Lung (tissue), 12 donors: Measurements from ENCODE around the gene ERCC2. TPM values are rescaled to one million over a fixed set of nuclear protein-coding genes. Genes with fewer than 3 reads are reported as not detected.

Experiments
- ATAC-seq: fragments of 200-7000 bp; cut with Tn5 transposase; one replicate; pipeline ENCODE4 v1.9.1; 2020; ENCODE audit warnings: moderate number of reproducible peaks; ENCODE audit not compliant: insufficient read depth, low FRiP score
- DNase-seq, 3 donors: peaks; one replicate each; pipeline ENCODE4 v3.0.0-alpha.2; 2013 to 2017
- H3K27ac ChIP-seq, 2 donors: one replicate each; pipeline ENCODE4 v1.5.1; 2013; ENCODE audit warnings: mild to moderate bottlenecking in 2 of 2, moderate library complexity in 2 of 2, control low read depth in 1 of 2, inconsistent platforms in 1 of 2, low read depth in 1 of 2, low read length in 1 of 2
- H3K27me3 ChIP-seq, 3 donors: one replicate each; pipeline ENCODE4 v1.5.1; 2013; ENCODE audit warnings: low read length in 2 of 3; ENCODE audit not compliant: control insufficient read depth in 3 of 3, insufficient read depth in 3 of 3
- H3K36me3 ChIP-seq, 4 donors: one replicate each; pipeline ENCODE4 v1.5.1; 2013; ENCODE audit warnings: low read length in 4 of 4, mild to moderate bottlenecking in 1 of 4, moderate library complexity in 1 of 4; ENCODE audit not compliant: control insufficient read depth in 4 of 4, insufficient read depth in 4 of 4
- H3K4me1 ChIP-seq, 5 donors: one replicate each; pipeline ENCODE4 v1.5.1; 2013; ENCODE audit warnings: low read length in 5 of 5, mild to moderate bottlenecking in 2 of 5, moderate library complexity in 1 of 5; ENCODE audit not compliant: control insufficient read depth in 5 of 5, insufficient read depth in 5 of 5
- H3K4me3 ChIP-seq: one replicate; pipeline ENCODE4 v1.5.1; 2013; ENCODE audit warnings: mild to moderate bottlenecking, control low read depth, moderate library complexity
- H3K9ac ChIP-seq, 2 donors: one replicate each; pipeline ENCODE4 v1.5.1; 2013; ENCODE audit warnings: low read length in 2 of 2, control low read depth in 1 of 2; ENCODE audit not compliant: insufficient read depth in 1 of 2
- H3K9me3 ChIP-seq, 4 donors: one replicate each; pipeline ENCODE4 v1.5.1; 2013; ENCODE audit warnings: low read length in 3 of 4, mild to moderate bottlenecking in 1 of 4, moderate library complexity in 1 of 4; ENCODE audit not compliant: control insufficient read depth in 4 of 4, insufficient read depth in 3 of 4
- CTCF ChIP-seq: IDR thresholded peaks from 2 replicates; pipeline ENCODE4 v1.5.1; 2012; ENCODE audit warnings: mild to moderate bottlenecking; ENCODE audit errors: control extremely low read depth, extremely low read depth
- WGBS, 2 donors: extraction: QIAGEN DNeasy Blood & Tissue Kit; methylation state at CpG; one replicate each; pipeline ENCODE4 v1.1.7; 2013; 5-methylcytosine and 5-hydroxymethylcytosine counted together
- polyA plus RNA-seq, 2 donors: library from polyadenylated mRNA; stranded (reverse); fragments of 200-250 nt; gene quantifications; one replicate each; pipeline ENCODE4 v1.2.1, GENCODE V29; 2013
- total RNA-seq, 2 donors: library from RNA; depleted of rRNA in 1 of 2; stranded (reverse); fragments of >200 nt in 1 of 2; gene quantifications; one replicate each; pipeline ENCODE4 v1.2.1, GENCODE V29; 2014 to 2021
- donor health status: control.
- donor health status: control.
- donor health status: Bipolar disorder and iron deficiency.
- donor health status: healthy.
- donor health status: DM: yes; HTN: yes; CAD: no.

Gene ERCC2
- total and polyA plus RNA-seq, 4 donors = 11.9 to 19.9 (median 16.3) TPM

GRCh38 chr19:45351401-45351952 is 18.9 kb downstream of the ERCC2 start:
- WGBS, 2 donors = 83 to 85% methylated on average over 13 of the region's 13 CpGs
- ATAC-seq (no peak), DNase-seq (no peak)
- TF ChIP-seq CTCF = no peak
- no peaks in the 10 kb centered on the region for H3K4me1 ChIP-seq
- no peak overlapping the region for H3K9ac ChIP-seq
- peaks cover 3 to 32% (median 19%) of the 10 kb centered on the region in 4 donors for H3K36me3 ChIP-seq
- H3K27ac ChIP-seq = no peak overlapping the region
- H3K27me3 ChIP-seq = peaks cover 0 to 8% (median 0%) of the 10 kb centered on the region in 3 donors
- no peak overlapping the region for H3K4me3 ChIP-seq
- no peaks in the 10 kb centered on the region for H3K9me3 ChIP-seq

GRCh38 chr19:45350477-45351058 is 19.8 kb downstream of the ERCC2 start:
- Histone ChIP-seq H3K9ac (no peak overlapping the region), H3K27ac (no peak overlapping the region), H3K9me3 (no peaks in the 10 kb centered on the region), H3K27me3 (peaks cover 0 to 8% (median under 1%) of the 10 kb centered on the region in 3 donors), H3K4me1 (no peaks in the 10 kb centered on the region), H3K36me3 (peaks cover 3 to 31% (median 12%) of the 10 kb centered on the region in 4 donors), H3K4me3 (no peak overlapping the region)
- WGBS, 2 donors = 90 to 94% methylated on average over 17 of the region's 17 CpGs
- DNase-seq = no peak
- ATAC-seq = no peak
- TF ChIP-seq CTCF = no peak

- DNase-seq (no peak), ATAC-seq (no peak)
- Histone ChIP-seq H3K27me3 (peaks cover 0 to 8% (median 6%) of the 10 kb centered on the region in 3 donors), H3K36me3 (peaks cover 3 to 29% (median 7%) of the 10 kb centered on the region in 4 donors), H3K9me3 (no peaks in the 10 kb centered on the region), H3K27ac (no peak overlapping the region), H3K4me3 (no peak overlapping the region), H3K4me1 (no peaks in the 10 kb centered on the region), H3K9ac (no peak overlapping the region)
- no peak for TF ChIP-seq CTCF
- WGBS, 2 donors = 92 to 93% methylated on average over 17 of the region's 17 CpGs
These were observed 20.9 kb downstream of the ERCC2 start for GRCh38 chr19:45349430-45349941.
